GM12874 (cell line): ENCODE data around the gene EIF4G1.

Experiments used
- TF ChIP-seq, protein P1 (sequence below): IDR thresholded peaks from 2 replicates; pipeline ENCODE4 v1.5.1; 2011; ENCODE audit warnings: low read depth, mild to moderate bottlenecking, control low read depth, low read length, moderate library complexity; ENCODE audit not compliant: insufficient read depth

Gene EIF4G1

DNA sequence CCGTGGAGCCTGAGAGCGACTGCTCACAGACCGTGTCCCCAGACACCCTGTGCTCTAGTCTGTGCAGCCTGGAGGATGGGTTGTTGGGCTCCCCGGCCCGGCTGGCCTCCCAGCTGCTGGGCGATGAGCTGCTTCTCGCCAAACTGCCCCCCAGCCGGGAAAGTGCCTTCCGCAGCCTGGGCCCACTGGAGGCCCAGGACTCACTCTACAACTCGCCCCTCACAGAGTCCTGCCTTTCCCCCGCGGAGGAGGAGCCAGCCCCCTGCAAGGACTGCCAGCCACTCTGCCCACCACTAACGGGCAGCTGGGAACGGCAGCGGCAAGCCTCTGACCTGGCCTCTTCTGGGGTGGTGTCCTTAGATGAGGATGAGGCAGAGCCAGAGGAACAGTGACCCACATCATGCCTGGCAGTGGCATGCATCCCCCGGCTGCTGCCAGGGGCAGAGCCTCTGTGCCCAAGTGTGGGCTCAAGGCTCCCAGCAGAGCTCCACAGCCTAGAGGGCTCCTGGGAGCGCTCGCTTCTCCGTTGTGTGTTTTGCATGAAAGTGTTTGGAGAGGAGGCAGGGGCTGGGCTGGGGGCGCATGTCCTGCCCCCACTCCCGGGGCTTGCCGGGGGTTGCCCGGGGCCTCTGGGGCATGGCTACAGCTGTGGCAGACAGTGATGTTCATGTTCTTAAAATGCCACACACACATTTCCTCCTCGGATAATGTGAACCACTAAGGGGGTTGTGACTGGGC lies 30.3 kb downstream of the EIF4G1 start:
- TF ChIP-seq, protein P1, sequence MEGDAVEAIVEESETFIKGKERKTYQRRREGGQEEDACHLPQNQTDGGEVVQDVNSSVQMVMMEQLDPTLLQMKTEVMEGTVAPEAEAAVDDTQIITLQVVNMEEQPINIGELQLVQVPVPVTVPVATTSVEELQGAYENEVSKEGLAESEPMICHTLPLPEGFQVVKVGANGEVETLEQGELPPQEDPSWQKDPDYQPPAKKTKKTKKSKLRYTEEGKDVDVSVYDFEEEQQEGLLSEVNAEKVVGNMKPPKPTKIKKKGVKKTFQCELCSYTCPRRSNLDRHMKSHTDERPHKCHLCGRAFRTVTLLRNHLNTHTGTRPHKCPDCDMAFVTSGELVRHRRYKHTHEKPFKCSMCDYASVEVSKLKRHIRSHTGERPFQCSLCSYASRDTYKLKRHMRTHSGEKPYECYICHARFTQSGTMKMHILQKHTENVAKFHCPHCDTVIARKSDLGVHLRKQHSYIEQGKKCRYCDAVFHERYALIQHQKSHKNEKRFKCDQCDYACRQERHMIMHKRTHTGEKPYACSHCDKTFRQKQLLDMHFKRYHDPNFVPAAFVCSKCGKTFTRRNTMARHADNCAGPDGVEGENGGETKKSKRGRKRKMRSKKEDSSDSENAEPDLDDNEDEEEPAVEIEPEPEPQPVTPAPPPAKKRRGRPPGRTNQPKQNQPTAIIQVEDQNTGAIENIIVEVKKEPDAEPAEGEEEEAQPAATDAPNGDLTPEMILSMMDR: no peak

- TF ChIP-seq, protein P1: peak; percentile 46
Measured at GRCh38 chr3:184345317-184346144, 31.1 kb downstream of the EIF4G1 start.

- TF ChIP-seq, protein P1: no peak
Measured at GRCh38 chr3:184346480-184347190, 32.2 kb downstream of the EIF4G1 start.

GRCh38 chr3:184347321-184348056 lies 33.1 kb downstream of the EIF4G1 start:
- TF ChIP-seq, protein P1: no peak

DNA sequence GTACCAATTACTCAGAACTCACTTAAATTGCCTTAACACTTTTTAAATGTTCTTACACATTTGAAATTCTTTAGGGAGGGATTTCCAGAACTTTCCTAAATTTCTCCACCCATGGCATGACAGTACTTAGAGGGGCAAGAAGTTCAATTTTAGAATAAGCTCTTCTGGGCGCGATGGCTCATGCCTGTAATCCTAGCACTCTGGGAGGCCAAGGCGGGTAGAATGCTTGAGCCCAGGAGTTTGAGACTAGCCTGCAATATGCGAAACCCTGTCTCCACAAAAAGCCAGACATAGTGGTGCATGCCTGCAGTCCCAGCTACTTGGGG lies 33.6 kb downstream of the EIF4G1 start:
- TF ChIP-seq, protein P1: no peak

- TF ChIP-seq, protein P1: no peak
Measured at GRCh38 chr3:184349563-184350470, 35.4 kb downstream of the EIF4G1 start.
